Inflammatory macrophage treated with lipopolysaccharide for 1 hour (primary cell): ENCODE results near the gene PATL2.
A peak's percentile ranks its signal among the peaks of the same experiment; 100 is the strongest.
"Not testable (repeated sequence)": the region's sequence is repeated elsewhere in the genome, so short reads cannot be mapped to it uniquely, and the experiment has no call there.

Source experiments
- DNase-seq, 2 donors: peaks; one replicate each; pipeline ENCODE4 v3.0.0-alpha.2; 2020 to 2022

PATL2 gene

DNA sequence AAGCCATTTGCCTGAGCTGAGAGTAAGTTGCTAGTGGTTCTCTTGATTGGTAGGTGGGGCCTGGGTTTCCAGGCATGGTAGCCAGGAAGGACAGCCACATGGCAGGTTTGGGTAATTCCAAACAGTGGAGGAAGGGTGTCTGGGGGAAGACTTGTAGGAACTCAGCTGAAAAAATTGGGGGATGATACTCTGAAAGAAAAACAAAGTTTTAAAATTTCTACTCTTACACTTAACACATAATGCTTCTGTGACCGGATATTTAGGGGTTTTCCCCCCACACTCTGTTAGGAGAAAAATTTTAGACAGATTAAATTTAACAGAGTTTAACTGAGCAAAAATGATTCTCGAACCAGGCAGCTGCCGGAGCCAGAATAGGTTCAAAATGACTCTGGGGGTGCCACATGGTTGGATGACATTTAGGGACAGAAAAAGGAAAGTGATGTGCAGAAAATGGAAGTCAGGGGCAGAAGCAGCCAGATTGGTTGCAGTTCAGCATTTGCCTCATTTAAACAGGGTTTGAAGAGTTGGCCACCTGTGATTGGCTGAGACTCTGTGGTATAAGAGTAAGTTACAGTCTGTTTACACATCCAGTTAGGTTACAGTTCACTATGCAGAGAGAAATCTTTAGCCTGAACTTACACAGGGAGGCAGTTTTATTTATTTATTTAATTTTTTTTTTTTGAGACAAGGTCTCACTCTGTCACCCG, 8.3 kb upstream of the PATL2 start:
- DNase-seq: peak in 1 of 2 donors; percentile 52

DNA sequence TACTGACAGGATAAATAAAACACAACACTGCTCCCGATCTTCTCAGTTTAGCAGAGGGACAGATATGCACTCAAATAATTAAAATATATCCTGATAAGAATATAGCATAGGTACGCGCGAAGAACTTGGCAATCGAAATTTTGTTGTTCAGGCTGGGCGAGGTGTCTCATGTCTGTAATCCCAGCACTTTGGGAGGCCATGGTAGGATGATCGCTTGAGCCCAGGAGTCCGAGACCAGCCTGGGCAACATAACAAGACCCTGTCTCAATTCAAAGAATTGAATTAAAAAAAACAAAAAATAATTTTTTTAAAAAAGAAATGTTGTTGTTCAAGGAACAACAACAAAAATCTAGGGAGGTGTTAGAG, 7.8 kb upstream of the PATL2 start:
- DNase-seq: no peak

DNA sequence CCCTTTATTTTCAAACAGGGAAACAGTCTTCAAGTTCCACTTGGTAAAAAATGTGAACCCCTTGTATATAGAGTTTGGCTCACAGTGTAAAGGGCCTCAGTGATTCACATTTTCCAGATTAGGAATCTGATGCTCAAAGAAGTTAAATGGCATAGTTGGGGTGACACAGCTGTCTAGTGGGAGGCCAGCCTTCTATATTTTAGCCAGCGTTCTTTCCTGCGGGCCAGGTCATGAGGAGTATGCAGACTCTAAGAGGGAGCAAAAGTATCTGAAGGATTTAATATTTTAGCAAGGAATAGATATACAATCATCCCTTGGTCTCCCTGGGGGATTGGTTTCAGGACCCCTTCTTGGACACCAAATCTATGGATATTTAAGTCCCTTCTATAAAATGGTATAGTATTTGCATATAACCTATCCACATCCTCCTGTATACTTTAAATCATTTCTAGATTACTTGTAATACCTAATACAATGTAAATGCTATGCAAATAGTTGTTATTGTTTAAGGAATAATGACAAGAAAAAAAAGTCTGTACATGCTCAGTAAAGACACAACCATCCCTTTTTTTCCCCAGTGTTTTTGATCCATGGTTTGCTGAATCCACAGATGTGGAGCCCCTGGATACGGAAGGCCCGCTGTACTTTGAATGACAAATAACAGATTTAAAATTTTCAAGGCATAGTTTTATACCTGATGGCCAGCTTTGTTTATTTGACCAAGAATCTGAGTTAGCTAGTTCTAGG, 7.2 kb upstream of the PATL2 start:
- no peak for DNase-seq

DNA sequence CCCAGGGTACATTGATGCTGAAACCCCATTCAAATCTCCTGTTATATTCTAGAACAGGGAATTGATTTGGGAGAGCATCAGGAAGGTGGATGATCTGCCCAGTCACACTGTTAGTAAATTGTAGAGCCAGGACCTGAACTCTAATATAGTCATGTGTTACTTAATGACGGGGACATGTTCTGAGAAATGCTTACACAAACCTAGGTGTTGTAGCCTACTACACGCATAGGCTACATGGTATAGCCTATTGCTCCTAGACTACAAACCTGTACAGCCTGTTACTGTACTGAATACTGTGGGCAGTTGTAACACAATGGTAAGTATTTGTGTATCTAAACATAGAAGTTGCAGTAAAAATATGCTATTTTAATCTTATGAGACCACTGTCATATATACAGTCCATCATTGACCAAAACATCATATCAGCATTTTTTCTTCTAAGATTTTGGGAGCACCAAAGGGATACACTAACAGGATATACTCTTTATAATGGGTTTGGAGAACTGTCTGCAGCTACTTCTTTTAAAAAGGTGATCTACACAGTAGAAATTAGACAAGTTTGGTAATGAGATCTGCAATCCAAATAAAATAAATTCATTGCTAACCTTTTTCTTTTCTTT, 6.0 kb upstream of the PATL2 start:
- no peak for DNase-seq

DNA sequence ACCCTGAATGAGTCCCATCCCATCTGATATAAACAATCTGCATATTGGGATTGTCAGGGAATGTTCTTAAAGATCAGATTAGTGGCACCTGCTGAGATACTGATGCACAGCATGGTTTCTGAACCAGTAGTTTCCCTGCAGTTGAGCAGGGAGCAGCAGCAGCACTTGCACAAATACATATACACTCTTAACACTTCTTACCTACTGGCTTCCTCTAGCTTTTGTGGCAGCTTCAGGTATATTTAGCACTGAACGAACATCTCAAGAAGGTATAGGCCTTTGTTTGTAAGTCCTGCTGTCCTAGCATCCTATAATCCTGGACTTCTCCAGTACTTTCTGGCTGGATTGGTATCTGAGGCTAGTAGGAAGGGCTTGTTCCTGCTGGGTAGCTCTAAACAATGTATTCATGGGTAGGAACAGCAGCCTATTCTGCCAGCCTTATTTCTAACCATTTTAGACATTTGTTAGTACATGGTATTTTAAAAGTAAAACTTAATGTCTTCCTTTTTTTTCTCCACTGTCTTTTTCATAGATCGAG, 4.7 kb upstream of the PATL2 start:
- no peak for DNase-seq

DNA sequence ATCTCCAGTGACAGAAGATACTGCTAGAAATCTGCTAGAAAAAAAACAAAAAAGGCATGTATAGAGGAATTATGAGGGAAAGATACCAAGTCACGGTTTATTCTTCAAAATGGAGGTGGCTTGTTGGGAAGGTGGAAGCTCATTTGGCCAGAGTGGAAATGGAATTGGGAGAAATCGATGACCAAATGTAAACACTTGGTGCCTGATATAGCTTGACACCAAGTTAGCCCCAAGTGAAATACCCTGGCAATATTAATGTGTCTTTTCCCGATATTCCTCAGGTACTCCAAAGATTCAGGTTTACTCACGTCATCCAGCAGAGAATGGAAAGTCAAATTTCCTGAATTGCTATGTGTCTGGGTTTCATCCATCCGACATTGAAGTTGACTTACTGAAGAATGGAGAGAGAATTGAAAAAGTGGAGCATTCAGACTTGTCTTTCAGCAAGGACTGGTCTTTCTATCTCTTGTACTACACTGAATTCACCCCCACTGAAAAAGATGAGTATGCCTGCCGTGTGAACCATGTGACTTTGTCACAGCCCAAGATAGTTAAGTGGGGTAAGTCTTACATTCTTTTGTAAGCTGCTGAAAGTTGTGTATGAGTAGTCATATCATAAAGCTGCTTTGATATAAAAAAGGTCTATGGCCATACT, 4.1 kb upstream of the PATL2 start:
- DNase-seq: no peak

DNA sequence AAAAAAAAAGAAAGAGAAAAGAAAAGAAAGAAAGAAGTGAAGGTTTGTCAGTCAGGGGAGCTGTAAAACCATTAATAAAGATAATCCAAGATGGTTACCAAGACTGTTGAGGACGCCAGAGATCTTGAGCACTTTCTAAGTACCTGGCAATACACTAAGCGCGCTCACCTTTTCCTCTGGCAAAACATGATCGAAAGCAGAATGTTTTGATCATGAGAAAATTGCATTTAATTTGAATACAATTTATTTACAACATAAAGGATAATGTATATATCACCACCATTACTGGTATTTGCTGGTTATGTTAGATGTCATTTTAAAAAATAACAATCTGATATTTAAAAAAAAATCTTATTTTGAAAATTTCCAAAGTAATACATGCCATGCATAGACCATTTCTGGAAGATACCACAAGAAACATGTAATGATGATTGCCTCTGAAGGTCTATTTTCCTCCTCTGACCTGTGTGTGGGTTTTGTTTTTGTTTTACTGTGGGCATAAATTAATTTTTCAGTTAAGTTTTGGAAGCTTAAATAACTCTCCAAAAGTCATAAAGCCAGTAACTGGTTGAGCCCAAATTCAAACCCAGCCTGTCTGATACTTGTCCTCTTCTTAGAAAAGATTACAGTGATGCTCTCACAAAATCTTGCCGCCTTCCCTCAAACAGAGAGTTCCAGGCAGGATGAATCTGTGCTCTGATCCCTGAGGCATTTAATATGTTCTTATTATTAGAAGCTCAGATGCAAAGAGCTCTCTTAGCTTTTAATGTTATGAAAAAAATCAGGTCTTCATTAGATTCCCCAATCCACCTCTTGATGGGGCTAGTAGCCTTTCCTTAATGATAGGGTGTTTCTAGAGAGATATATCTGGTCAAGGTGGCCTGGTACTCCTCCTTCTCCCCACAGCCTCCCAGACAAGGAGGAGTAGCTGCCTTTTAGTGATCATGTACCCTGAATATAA, 2.2 kb upstream of the PATL2 start:
- peak in 1 of 2 donors; percentile 58 for DNase-seq

DNA sequence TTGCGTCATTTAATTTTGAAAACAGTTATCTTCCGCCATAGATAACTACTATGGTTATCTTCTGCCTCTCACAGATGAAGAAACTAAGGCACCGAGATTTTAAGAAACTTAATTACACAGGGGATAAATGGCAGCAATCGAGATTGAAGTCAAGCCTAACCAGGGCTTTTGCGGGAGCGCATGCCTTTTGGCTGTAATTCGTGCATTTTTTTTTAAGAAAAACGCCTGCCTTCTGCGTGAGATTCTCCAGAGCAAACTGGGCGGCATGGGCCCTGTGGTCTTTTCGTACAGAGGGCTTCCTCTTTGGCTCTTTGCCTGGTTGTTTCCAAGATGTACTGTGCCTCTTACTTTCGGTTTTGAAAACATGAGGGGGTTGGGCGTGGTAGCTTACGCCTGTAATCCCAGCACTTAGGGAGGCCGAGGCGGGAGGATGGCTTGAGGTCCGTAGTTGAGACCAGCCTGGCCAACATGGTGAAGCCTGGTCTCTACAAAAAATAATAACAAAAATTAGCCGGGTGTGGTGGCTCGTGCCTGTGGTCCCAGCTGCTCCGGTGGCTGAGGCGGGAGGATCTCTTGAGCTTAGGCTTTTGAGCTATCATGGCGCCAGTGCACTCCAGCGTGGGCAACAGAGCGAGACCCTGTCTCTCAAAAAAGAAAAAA, 1.4 kb upstream of the PATL2 start:
- peak; percentile 85 for DNase-seq

DNA sequence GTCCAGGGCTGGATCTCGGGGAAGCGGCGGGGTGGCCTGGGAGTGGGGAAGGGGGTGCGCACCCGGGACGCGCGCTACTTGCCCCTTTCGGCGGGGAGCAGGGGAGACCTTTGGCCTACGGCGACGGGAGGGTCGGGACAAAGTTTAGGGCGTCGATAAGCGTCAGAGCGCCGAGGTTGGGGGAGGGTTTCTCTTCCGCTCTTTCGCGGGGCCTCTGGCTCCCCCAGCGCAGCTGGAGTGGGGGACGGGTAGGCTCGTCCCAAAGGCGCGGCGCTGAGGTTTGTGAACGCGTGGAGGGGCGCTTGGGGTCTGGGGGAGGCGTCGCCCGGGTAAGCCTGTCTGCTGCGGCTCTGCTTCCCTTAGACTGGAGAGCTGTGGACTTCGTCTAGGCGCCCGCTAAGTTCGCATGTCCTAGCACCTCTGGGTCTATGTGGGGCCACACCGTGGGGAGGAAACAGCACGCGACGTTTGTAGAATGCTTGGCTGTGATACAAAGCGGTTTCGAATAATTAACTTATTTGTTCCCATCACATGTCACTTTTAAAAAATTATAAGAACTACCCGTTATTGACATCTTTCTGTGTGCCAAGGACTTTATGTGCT, 721 bp upstream of the PATL2 start:
- DNase-seq: peak; percentile 57 to 61

DNA sequence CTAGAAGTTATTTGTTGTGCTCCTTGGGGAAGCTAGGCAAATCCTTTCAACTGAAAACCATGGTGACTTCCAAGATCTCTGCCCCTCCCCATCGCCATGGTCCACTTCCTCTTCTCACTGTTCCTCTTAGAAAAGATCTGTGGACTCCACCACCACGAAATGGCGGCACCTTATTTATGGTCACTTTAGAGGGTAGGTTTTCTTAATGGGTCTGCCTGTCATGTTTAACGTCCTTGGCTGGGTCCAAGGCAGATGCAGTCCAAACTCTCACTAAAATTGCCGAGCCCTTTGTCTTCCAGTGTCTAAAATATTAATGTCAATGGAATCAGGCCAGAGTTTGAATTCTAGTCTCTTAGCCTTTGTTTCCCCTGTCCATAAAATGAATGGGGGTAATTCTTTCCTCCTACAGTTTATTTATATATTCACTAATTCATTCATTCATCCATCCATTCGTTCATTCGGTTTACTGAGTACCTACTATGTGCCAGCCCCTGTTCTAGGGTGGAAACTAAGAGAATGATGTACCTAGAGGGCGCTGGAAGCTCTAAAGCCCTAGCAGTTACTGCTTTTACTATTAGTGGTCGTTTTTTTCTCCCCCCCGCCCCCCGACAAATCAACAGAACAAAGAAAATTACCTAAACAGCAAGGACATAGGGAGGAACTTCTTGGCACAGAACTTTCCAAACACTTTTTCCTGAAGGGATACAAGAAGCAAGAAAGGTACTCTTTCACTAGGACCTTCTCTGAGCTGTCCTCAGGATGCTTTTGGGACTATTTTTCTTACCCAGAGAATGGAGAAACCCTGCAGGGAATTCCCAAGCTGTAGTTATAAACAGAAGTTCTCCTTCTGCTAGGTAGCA, 657 bp downstream of the PATL2 start:
- DNase-seq: peak; percentile 83 to 90

DNA sequence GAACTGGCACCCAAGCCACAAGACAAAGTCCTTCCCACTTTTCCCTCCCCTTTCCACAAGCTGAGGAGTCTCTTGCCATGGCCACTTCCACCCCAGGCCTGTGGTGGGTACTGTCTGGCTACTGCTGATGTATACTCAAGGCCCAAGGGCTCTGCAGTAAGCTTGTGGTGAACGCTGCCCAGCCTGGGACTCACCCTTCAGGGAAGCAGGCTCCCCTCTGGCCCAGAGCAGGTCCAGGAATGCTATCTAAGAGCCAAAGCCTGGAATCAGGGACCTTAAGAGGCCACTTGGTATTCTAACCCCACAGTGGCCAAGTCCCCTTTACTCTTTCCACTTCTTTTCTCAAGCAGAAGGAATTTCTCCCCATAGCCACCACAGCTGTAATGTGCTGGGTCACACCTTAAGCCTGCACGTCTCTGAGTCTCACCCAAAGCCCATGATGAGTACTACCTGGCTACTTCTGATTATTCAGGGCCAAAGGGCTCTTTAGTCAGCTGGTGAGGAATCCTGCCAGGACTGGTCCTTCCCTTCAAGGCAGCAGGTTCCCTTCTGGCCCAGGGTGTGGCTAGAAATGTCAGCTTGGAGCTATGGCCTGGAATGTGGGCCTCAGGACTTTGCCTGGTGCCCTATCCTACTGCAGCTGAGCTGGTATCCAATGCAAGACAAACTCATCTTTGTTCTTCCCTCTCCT, 4.0 kb downstream of the PATL2 start:
- no peak for DNase-seq

DNA sequence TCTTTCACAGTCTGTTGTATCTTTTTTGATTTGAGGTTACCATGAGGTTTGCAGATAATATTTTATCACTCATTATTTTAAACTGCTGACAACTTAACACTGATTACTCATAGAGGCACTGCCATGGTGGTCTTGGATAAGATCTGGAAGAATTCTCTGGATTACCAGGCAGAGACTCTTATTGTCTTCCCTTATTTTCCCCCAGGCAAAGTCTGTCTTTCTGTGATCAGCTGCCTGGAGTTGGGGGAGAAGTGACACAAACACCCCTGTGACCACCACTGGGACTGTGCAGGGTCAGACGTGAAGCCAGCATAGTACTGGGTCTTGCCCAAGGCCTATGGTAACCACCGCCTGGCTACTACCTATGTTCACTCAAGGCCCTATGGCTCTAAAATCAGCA, 4.7 kb downstream of the PATL2 start:
- no peak for DNase-seq

DNA sequence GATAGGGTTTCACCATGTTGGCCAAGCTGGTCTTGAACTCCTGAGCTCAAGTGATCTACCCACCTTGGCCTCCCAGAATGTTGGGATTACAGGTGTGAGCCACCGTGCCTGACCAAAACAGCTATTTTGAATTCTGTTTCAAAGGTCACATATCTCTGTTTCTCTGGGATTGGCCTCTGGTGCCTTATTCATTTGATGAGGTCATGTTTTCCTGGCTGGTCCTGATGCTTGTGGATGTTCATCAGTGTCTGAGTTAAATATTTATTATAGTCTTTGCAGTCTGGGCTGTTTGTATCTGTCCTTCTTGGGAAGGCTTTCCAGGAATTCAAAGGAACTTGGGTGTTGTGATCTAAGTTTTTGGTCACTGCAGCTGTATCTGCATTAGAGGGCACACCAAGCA, 5.1 kb downstream of the PATL2 start:
- DNase-seq: no peak

DNA sequence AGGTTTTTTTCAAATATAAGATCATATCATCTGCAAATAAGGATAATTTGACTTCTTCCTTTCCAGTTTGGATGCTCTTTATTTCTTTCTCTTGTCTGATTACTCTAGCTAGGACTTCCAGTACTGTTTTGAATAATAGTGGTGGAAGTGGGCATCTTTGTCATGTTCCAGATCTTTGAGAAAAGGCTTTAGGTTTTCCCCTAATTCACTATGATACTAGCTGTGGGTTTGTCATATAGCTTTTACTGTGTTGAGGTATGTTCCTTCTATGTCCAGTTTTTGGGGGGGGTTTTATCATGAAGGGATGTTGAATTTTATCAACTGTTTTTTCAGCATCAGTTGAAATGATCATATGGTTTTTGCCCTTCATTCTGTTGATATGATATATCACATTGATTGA, 10.4 kb downstream of the PATL2 start:
- DNase-seq: not testable (repeated sequence)

DNA sequence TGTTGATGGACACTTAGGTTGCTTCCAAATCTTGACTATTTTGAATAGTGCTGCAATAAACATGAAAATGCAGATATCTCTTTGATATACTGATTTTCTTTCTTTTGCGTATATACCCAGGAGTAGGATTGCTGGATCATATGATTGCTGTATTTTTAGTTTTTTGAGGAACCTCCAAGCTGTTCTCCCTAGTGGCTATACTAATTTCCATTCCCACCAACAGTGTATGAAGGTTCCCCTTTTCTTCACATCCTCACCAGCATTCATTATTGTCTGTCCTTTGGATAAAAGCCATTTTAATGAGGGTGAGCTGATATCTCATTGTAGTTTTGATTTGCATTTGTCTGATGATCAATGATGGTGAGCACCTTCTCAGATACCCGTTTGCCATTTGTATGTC, 12.5 kb downstream of the PATL2 start:
- no peak for DNase-seq

DNA sequence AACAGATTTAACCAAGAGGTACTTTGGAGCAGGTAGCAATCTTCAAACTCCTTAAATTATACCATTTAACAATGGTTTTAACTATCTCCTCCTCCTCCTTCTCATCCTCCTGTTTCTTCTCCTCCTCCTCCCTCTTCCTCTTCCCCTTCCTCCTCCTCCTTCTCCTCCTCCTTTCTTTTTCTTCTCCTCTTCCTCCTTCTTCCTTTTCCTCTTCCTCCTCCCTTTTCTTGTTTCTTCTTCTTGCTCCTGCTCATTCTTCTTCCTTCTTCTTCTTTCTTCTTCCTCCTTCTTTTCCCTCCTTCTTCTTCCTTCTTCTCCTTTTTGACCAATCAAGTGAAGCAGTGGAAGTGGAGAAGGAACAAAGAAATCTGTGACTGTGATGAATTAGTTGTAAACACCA, 14.1 kb downstream of the PATL2 start:
- no peak for DNase-seq

DNA sequence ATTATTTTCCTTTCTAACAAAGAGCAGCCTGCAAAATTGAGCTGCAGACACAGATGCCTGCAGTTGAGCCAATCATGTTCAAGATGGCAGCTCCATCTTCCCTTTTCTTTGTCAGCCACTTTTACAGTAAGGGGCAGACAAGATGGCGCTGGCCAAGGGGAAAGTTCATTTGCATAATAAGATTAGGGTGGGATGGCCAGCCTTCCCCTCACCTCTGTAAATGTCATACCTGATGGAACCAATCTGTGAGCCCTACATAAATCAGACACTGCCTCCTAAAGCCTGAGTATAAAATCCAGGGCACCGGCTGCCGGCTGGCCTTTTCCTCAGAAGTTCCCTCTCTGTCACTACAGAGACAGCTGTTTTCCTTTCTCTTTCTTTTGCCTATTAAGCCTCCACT, 15.8 kb downstream of the PATL2 start:
- no peak for DNase-seq

DNA sequence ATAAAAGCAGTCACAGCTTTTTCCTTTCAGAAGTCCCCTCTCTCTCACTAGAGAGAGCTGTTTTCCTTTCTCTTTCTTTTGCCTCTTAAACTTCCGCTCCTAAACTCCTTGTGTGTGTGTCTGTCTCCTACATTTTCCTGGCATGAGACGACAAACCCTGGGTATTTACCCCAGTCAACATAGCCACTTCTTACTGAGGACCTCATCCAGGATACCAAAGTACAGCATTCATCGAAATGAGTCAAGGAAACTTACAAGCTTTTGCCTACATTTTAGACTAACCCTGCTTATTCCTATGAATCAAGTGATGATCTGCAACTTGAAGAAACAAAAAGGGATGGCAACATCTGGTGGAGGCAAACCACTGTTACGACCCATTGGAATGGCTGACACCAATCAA, 16.7 kb downstream of the PATL2 start:
- DNase-seq: no peak

DNA sequence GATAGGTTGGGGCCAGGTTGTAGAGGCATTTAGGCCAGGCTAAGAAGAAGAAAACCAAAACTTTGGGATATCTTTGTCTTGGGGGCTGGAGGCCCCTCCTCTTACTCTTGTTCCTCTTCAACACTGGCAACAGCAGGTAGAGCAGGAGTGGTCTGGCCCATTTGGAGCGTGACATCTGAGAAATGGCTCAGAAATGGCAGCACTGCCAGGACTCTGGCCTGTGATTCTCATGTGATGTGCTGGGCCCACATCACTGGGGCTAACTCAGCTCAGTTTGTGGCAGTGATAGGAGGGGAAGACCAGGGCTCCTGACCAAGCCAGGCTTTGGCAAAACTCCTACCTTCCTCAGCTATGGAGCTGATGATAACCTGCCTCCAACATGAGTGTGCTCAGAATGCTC, 18.5 kb downstream of the PATL2 start:
- no peak for DNase-seq

DNA sequence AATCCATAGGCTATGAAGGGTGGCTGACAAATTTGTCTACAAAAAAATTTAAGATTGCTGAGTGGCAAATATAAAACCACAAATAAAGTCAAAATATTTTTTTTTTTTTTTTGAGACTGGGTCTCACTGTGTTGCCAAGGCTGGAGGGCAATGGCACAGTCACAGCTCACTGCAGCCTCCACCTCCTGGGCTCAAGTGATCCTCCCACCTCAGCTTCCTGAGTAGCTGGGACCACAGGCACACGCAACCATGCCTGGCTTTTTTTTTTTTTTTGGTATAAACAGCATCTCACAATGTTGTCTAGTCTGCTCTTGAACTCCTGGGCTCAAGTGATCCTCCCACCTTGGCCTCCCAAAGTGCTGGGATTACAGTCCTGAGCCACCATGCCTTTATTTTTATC, 20.9 kb downstream of the PATL2 start:
- not testable (repeated sequence) for DNase-seq
